Measurements from ENCODE around the gene RRP8.

DNA sequence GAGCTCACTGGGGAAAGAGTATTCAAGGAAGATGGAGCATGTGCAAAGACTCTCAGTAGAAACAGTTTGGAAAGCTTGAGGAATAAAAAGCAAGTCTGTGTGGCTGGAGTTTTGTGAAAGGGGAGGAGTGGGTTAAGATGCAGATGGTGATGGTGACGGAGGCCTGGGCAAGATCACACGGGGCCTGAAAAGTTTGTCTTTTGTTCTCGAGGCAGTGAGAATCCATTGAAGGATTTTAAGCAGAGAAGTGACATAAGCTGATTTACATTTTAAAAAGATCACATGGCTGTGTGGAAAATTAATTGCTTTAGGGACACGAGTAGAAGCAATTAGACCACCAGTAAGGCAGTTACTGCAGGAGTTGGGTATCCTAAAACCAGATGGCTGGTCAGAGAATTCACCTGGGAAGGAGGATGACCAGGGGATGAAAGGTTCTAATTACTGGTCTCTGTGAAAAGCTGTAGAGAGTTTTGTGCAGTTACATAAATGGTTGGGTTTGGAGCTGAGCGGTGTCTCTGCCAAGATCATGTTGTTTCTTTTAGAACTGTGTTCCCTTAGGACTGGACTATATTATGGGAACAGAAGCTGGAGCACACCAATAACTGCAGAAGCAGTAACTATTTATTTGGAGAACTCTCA is 7.1 kb downstream of the RRP8 start:
- TF ChIP-seq SP1 (CRISPR knock-in tag; IDR thresholded peaks at IDR 0.05) (no peak), MYBL2 (IDR thresholded peaks at IDR 0.05; ENCODE audit: low read depth) (no peak), MYBL2 (CRISPR knock-in tag; IDR thresholded peaks at IDR 0.05; ENCODE audit: borderline replicate concordance) (no peak), CTCF (IDR thresholded peaks at IDR 0.05 in 2 of 3, conservative IDR thresholded peaks at IDR 0.05 in 1 of 3; ENCODE audit: insufficient read depth in 2 of 3, low read depth in 1 of 3, low read length in 3 of 3) (no peak), SMC3 (conservative IDR thresholded peaks at IDR 0.05; ENCODE audit: insufficient read depth, low read depth, low read length) (no peak), MCM3 (IDR thresholded peaks at IDR 0.05) (no peak), NFRKB (IDR thresholded peaks at IDR 0.05; ENCODE audit: low read depth) (no peak), RCOR1 (IDR thresholded peaks at IDR 0.05; ENCODE audit: borderline replicate concordance in 1 of 2, low read depth in 2 of 2, low read length in 2 of 2) (no peak), ZFP36 (IDR thresholded peaks at IDR 0.05; ENCODE audit: low read depth, low read length, partially characterized antibody) (no peak), PHF8 (IDR thresholded peaks at IDR 0.05; ENCODE audit: borderline replicate concordance, low read length) (no peak), POLR2G (IDR thresholded peaks at IDR 0.05; ENCODE audit: low read depth, low read length) (no peak), NCOR1 (IDR thresholded peaks at IDR 0.05) (no peak), POLR2A (conservative IDR thresholded peaks at IDR 0.05) (no peak; the same call in 1 of the 2 replicates), NR3C1 (CRISPR knock-in tag; IDR thresholded peaks at IDR 0.05) (no peak)
- TF ChIP-seq, protein P1, sequence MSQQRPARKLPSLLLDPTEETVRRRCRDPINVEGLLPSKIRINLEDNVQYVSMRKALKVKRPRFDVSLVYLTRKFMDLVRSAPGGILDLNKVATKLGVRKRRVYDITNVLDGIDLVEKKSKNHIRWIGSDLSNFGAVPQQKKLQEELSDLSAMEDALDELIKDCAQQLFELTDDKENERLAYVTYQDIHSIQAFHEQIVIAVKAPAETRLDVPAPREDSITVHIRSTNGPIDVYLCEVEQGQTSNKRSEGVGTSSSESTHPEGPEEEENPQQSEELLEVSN (IDR thresholded peaks at IDR 0.05; ENCODE audit: borderline replicate concordance in 1 of 2, extremely low read depth in 1 of 2, insufficient read depth in 1 of 2, insufficient read length in 1 of 2, low read depth in 1 of 2, low read length in 1 of 2, poor library complexity in 1 of 2, severe bottlenecking in 1 of 2) = no peak

Measured in K562 (cell line).